ENCODE results near the gene PCBP3. TPM values are rescaled to one million over a fixed set of nuclear protein-coding genes. Genes with fewer than 3 reads are reported as not detected.

PCBP3 gene
- total and polyA plus RNA-seq, 2 donors from 2014 or later, result 2.3 to 5.4 TPM

GRCh38 chr21:45863267-45863666 lies 219.7 kb downstream of the PCBP3 start:
- no peaks in the 10 kb centered on the region for H3K36me3 ChIP-seq (ENCODE audit: control insufficient read depth in 2 of 3, insufficient read depth in 3 of 3, low read length in 3 of 3)
- H3K27me3 ChIP-seq (ENCODE audit: control insufficient read depth, insufficient read depth, low read length), result no peaks in the 10 kb centered on the region
- intact Hi-C loops (cut with DNase I), result no loop called here
- no peaks in the 10 kb centered on the region for H3K4me1 ChIP-seq (ENCODE audit: control insufficient read depth in 2 of 3, insufficient read depth in 2 of 3, low read depth in 1 of 3, low read length in 3 of 3)
- no peak overlapping the region for H3K9ac ChIP-seq (ENCODE audit: low read length in 3 of 3)
- FAIRE-seq (no peak), DNase-seq (peak in 1 of 5 donors; percentile 39)
- H3K9me3 ChIP-seq (ENCODE audit: control insufficient read depth in 2 of 3, insufficient read depth in 1 of 3, low read length in 3 of 3), result no peaks in the 10 kb centered on the region
- H3K27ac ChIP-seq (ENCODE audit: low read depth in 2 of 2, low read length in 2 of 2), result no peak overlapping the region
- no peak for TF ChIP-seq CTCF (IDR thresholded peaks at IDR 0.05; ENCODE audit: borderline replicate concordance, extremely low read depth, insufficient read depth)
- no peak overlapping the region for H3K4me3 ChIP-seq (ENCODE audit: low read length in 3 of 3)

GRCh38 chr21:45863751-45864150 lies 220.2 kb downstream of the PCBP3 start:
- FAIRE-seq (no peak), DNase-seq (no peak)
- H3K4me1 ChIP-seq (ENCODE audit: control insufficient read depth in 2 of 3, insufficient read depth in 2 of 3, low read depth in 1 of 3, low read length in 3 of 3), result no peaks in the 10 kb centered on the region
- H3K36me3 ChIP-seq (ENCODE audit: control insufficient read depth in 2 of 3, insufficient read depth in 3 of 3, low read length in 3 of 3), result no peaks in the 10 kb centered on the region
- no peak overlapping the region for H3K27ac ChIP-seq (ENCODE audit: low read depth in 2 of 2, low read length in 2 of 2)
- no peaks in the 10 kb centered on the region for H3K27me3 ChIP-seq (ENCODE audit: control insufficient read depth, insufficient read depth, low read length)
- TF ChIP-seq CTCF (IDR thresholded peaks at IDR 0.05; ENCODE audit: borderline replicate concordance, extremely low read depth, insufficient read depth), result no peak
- no peak overlapping the region for H3K9ac ChIP-seq (ENCODE audit: low read length in 3 of 3)
- H3K4me3 ChIP-seq (ENCODE audit: low read length in 3 of 3), result no peak overlapping the region
- intact Hi-C loops (cut with DNase I), result no loop called here
- H3K9me3 ChIP-seq (ENCODE audit: control insufficient read depth in 2 of 3, insufficient read depth in 1 of 3, low read length in 3 of 3), result no peaks in the 10 kb centered on the region

GRCh38 chr21:45864436-45864835 lies 220.9 kb downstream of the PCBP3 start:
- Histone ChIP-seq H3K36me3 (ENCODE audit: control insufficient read depth in 2 of 3, insufficient read depth in 3 of 3, low read length in 3 of 3) (no peaks in the 10 kb centered on the region), H3K9me3 (ENCODE audit: control insufficient read depth in 2 of 3, insufficient read depth in 1 of 3, low read length in 3 of 3) (no peaks in the 10 kb centered on the region), H3K4me3 (ENCODE audit: low read length in 3 of 3) (no peak overlapping the region), H3K27me3 (ENCODE audit: control insufficient read depth, insufficient read depth, low read length) (no peaks in the 10 kb centered on the region), H3K4me1 (ENCODE audit: control insufficient read depth in 2 of 3, insufficient read depth in 2 of 3, low read depth in 1 of 3, low read length in 3 of 3) (no peaks in the 10 kb centered on the region), H3K27ac (ENCODE audit: low read depth in 2 of 2, low read length in 2 of 2) (no peak overlapping the region), H3K9ac (ENCODE audit: low read length in 3 of 3) (no peak overlapping the region)
- DNase-seq, result no peak
- intact Hi-C loops (cut with DNase I), result no loop called here
- no peak for TF ChIP-seq CTCF (IDR thresholded peaks at IDR 0.05; ENCODE audit: borderline replicate concordance, extremely low read depth, insufficient read depth)
- no peak for FAIRE-seq

All from kidney (tissue), 14 donors.